ENCODE data around the gene POGZ.

POGZ gene

DNA sequence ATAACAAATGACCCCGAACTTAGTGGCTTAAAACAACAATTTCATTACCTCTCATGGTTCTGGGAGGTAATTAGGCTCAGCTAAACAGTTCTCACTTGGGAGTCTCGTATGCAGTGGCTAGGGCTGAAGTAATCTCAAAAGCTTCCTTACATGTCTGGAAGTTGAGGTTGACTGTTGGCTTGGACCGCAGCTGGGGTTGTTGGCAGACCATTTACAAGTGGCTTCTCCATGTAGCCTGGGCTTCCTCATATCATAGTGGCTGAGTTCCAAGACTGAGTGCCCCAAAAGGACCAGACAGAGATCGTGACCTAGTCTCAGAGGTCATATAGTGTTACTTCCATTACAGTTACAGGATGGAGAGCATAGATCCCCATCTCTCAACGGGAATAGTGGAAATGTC lies 2.4 kb upstream of the POGZ start:
- Histone ChIP-seq H3K27me3 (ENCODE audit: insufficient read depth, poor library complexity, severe bottlenecking) (no peaks in the 10 kb centered on the region), H3K4me3 (replicated peaks; ENCODE audit: insufficient read depth, low read length) (no peak overlapping the region), H3K27ac (replicated peaks) (peak overlapping the region; percentile 26; the same call in 1 of the 2 replicates)
- TF ChIP-seq, protein P1, sequence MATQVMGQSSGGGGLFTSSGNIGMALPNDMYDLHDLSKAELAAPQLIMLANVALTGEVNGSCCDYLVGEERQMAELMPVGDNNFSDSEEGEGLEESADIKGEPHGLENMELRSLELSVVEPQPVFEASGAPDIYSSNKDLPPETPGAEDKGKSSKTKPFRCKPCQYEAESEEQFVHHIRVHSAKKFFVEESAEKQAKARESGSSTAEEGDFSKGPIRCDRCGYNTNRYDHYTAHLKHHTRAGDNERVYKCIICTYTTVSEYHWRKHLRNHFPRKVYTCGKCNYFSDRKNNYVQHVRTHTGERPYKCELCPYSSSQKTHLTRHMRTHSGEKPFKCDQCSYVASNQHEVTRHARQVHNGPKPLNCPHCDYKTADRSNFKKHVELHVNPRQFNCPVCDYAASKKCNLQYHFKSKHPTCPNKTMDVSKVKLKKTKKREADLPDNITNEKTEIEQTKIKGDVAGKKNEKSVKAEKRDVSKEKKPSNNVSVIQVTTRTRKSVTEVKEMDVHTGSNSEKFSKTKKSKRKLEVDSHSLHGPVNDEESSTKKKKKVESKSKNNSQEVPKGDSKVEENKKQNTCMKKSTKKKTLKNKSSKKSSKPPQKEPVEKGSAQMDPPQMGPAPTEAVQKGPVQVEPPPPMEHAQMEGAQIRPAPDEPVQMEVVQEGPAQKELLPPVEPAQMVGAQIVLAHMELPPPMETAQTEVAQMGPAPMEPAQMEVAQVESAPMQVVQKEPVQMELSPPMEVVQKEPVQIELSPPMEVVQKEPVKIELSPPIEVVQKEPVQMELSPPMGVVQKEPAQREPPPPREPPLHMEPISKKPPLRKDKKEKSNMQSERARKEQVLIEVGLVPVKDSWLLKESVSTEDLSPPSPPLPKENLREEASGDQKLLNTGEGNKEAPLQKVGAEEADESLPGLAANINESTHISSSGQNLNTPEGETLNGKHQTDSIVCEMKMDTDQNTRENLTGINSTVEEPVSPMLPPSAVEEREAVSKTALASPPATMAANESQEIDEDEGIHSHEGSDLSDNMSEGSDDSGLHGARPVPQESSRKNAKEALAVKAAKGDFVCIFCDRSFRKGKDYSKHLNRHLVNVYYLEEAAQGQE (IDR thresholded peaks at IDR 0.05; ENCODE audit: insufficient replicate concordance, low read depth): no peak
- TF ChIP-seq POLR2AphosphoS5 (IDR thresholded peaks at IDR 0.05; ENCODE audit: low read depth) (peak; percentile 45), SPI1 (IDR thresholded peaks at IDR 0.05; ENCODE audit: borderline replicate concordance, low read depth) (peak; percentile 68; the same call in 1 of the 2 replicates), GABPA (IDR thresholded peaks at IDR 0.05; ENCODE audit: low read depth) (no peak)
- TF ChIP-seq, protein P2, sequence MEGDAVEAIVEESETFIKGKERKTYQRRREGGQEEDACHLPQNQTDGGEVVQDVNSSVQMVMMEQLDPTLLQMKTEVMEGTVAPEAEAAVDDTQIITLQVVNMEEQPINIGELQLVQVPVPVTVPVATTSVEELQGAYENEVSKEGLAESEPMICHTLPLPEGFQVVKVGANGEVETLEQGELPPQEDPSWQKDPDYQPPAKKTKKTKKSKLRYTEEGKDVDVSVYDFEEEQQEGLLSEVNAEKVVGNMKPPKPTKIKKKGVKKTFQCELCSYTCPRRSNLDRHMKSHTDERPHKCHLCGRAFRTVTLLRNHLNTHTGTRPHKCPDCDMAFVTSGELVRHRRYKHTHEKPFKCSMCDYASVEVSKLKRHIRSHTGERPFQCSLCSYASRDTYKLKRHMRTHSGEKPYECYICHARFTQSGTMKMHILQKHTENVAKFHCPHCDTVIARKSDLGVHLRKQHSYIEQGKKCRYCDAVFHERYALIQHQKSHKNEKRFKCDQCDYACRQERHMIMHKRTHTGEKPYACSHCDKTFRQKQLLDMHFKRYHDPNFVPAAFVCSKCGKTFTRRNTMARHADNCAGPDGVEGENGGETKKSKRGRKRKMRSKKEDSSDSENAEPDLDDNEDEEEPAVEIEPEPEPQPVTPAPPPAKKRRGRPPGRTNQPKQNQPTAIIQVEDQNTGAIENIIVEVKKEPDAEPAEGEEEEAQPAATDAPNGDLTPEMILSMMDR (IDR thresholded peaks at IDR 0.05; ENCODE audit: insufficient read depth, low read length): no peak
- peak in 1 of 2 experiments; percentile 89 for DNase-seq (ENCODE audit: low read depth in 1 of 2, low spot score in 1 of 2)

DNA sequence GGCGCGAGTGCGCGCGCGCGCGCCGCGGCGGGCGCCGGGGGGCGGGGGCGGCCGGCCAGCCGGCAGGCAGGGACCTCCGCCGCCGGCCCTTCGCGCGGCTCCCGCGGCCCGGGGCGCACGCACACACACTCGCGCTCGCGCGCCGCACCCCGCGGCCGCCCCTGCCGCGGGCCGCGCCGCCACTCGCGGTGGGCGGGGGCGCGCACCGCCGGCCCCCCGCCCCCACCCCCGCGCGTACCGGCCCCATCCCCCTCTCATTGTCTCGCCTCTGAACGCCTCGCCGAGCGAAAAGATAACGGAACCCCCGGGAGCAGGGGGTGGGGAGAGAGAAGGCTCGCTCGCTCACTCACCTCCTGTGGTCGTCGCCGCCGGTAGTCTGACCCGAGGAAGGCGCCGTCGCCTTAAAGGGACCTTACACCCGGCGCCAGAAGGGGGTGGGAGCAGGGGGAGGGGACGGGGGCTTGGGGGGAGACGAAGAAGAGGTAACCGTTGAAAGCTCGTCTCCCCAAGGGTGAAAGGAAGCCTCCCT lies 428 bp downstream of the POGZ start:
- H3K27me3 ChIP-seq (ENCODE audit: insufficient read depth, poor library complexity, severe bottlenecking): no peaks in the 10 kb centered on the region
- TF ChIP-seq, protein P1 (IDR thresholded peaks at IDR 0.05; ENCODE audit: insufficient replicate concordance, low read depth): no peak
- TF ChIP-seq POLR2AphosphoS5 (IDR thresholded peaks at IDR 0.05; ENCODE audit: low read depth) (peak; percentile 36; the same call in 1 of the 2 replicates), GABPA (IDR thresholded peaks at IDR 0.05; ENCODE audit: low read depth) (no peak)
- TF ChIP-seq, protein P2 (IDR thresholded peaks at IDR 0.05; ENCODE audit: insufficient read depth, low read length): no peak
- H3K27ac ChIP-seq (replicated peaks): peak overlapping the region; percentile 62
- peak; percentile 56 to 59 for DNase-seq (ENCODE audit: low read depth in 1 of 2, low spot score in 1 of 2)
- H3K4me3 ChIP-seq (replicated peaks; ENCODE audit: insufficient read depth, low read length): peak overlapping the region; percentile 68

DNA sequence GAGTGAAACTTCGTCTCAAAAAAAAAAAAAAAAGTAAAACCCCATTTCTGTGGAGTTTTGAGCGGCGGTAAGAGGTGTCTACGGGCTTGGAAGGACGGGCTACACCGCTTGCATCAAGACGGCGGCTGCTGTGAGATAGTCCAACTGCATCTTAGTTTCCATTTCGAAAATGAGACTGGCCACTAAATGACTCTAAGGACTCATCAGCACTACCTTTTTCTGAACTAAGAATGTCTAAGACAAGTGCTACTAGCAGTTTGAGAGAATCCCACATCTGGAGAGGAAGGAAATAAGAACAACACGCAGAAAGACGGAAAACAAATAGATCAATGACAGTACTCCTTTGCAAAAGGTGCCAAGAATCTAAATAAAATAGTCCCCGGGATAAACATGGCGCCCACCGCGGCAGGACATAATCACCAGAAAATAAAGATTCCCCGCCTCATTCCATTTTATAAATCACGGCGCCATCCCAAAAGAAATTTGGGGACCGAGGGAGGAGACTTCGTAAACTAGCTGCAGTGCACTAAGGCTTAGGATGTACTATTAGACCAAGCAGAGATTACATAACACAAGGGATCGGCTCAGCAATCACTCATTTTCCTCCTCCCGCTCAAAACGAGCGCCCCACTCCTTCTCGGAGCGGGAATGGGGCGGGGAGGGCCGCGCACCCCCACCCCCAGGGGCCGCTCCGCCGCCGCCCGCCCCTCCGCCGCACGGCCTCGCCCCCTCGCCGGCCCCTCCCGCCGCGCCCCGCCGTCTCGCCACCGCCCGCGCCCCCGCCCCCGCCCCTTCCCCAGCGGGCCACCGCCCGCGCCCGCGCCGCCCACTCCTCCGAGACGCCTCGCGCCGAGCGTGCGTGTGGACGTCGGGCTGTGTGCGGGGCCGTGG lies 1.1 kb downstream of the POGZ start:
- TF ChIP-seq GABPA (IDR thresholded peaks at IDR 0.05; ENCODE audit: low read depth) (no peak), SPI1 (IDR thresholded peaks at IDR 0.05; ENCODE audit: borderline replicate concordance, low read depth) (no peak), POLR2AphosphoS5 (IDR thresholded peaks at IDR 0.05; ENCODE audit: low read depth) (0 out of 2 replicates have a peak, but pooled peaks have one; percentile 35)
- TF ChIP-seq, protein P2 (IDR thresholded peaks at IDR 0.05; ENCODE audit: insufficient read depth, low read length): no peak
- TF ChIP-seq, protein P1 (IDR thresholded peaks at IDR 0.05; ENCODE audit: insufficient replicate concordance, low read depth): peak; percentile 20
- DNase-seq (ENCODE audit: low read depth in 1 of 2, low spot score in 1 of 2): peak; percentile 59 to 68
- Histone ChIP-seq H3K4me3 (replicated peaks; ENCODE audit: insufficient read depth, low read length) (peak overlapping the region; percentile 68), H3K27me3 (ENCODE audit: insufficient read depth, poor library complexity, severe bottlenecking) (no peaks in the 10 kb centered on the region), H3K27ac (replicated peaks) (peak overlapping the region; percentile 89)
